Colonic mucosa (tissue), 4 donors: ENCODE data around the gene MAPK10. TPM values are rescaled to one million over a fixed set of nuclear protein-coding genes. Genes with fewer than 3 reads are reported as not detected.

Source experiments
- DNase-seq: peaks from one replicate; pipeline ENCODE4 v3.0.0-alpha.2; 2020
- H3K27ac ChIP-seq: fragments of 200-600 bp; one replicate; pipeline ENCODE4 v1.8.0; 2021
- H3K27me3 ChIP-seq: fragments of 200-600 bp; one replicate; pipeline ENCODE4 v1.8.0; 2021
- H3K36me3 ChIP-seq: fragments of 200-600 bp; one replicate; pipeline ENCODE4 v1.8.0; 2021
- H3K4me1 ChIP-seq: fragments of 200-600 bp; one replicate; pipeline ENCODE4 v1.8.0; 2021; ENCODE audit warnings: mild to moderate bottlenecking
- H3K4me3 ChIP-seq: fragments of 200-600 bp; one replicate; pipeline ENCODE4 v1.8.0; 2021
- H3K9ac ChIP-seq, 2 donors: one replicate each; pipeline ENCODE4 v1.7.0; 2013; ENCODE audit warnings: control low read depth in 2 of 2, low read depth in 2 of 2, low read length in 2 of 2
- H3K9me3 ChIP-seq: fragments of 200-600 bp; one replicate; pipeline ENCODE4 v1.8.0; 2021
- intact Hi-C: fragments of 100-400 bp; cut with DNase I; formaldehyde crosslinking; loops from one replicate; pipeline ENCODE4 v1.14.1; 2022
- total RNA-seq, 2 donors: library from RNA; stranded (reverse); fragmentation: NEBNext Ultra II Directional in 1 of 2; extraction: Animal tissue kit (Norgen Biotek cat#: 25700) in 1 of 2; gene quantifications; one replicate each; pipeline ENCODE4 v1.2.1, GENCODE V29; 2021
- TF ChIP-seq, protein P1 (sequence below): fragments of 200-600 bp; IDR thresholded peaks from one replicate; pipeline ENCODE4 v1.8.0; 2022; ENCODE audit warnings: antibody characterized with exemption, mild to moderate bottlenecking
- donor health status: healthy.
- donor health status: DM: no; HTN: no; CAD: no.
- donor health status: DM: no; HTN: no; CAD: no.

MAPK10 gene
- total RNA-seq, 2 donors from 2014 or later, result 2.6 to 4.4 TPM

DNA sequence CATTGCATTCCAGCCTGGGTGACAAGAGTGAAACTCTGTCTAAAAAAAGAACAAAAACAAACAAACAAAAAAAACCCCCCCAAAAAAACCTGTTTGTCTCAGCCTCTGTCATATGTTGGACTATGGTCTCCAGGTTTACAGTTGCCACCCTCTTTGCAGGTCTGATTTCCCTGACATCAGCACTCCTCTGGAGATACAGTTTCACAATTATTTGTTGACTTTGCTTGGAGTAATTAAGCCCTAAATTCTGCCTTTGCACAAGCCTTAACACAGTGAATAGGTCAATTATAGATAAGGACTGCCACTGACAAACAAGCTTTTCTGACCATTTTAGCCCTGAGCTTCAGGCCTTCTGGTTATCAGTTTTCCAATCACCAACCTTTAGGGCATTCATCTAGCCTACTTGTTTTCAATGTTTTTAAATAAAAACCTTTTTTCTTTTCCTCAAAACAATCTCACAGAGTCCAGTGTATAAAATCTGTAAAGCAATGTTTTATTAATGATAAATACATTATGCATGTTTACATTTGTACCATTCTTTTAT, 20.4 kb upstream of the MAPK10 start:
- no peak overlapping the region for H3K27ac ChIP-seq
- H3K4me3 ChIP-seq, result no peak overlapping the region
- H3K27me3 ChIP-seq, result no peaks in the 10 kb centered on the region
- TF ChIP-seq, protein P1, sequence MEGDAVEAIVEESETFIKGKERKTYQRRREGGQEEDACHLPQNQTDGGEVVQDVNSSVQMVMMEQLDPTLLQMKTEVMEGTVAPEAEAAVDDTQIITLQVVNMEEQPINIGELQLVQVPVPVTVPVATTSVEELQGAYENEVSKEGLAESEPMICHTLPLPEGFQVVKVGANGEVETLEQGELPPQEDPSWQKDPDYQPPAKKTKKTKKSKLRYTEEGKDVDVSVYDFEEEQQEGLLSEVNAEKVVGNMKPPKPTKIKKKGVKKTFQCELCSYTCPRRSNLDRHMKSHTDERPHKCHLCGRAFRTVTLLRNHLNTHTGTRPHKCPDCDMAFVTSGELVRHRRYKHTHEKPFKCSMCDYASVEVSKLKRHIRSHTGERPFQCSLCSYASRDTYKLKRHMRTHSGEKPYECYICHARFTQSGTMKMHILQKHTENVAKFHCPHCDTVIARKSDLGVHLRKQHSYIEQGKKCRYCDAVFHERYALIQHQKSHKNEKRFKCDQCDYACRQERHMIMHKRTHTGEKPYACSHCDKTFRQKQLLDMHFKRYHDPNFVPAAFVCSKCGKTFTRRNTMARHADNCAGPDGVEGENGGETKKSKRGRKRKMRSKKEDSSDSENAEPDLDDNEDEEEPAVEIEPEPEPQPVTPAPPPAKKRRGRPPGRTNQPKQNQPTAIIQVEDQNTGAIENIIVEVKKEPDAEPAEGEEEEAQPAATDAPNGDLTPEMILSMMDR, result no peak
- intact Hi-C loops, result no loop called here
- no peak overlapping the region for H3K9ac ChIP-seq
- H3K36me3 ChIP-seq, result no peaks in the 10 kb centered on the region
- no peak for DNase-seq
- no peaks in the 10 kb centered on the region for H3K9me3 ChIP-seq
- H3K4me1 ChIP-seq, result no peaks in the 10 kb centered on the region

DNA sequence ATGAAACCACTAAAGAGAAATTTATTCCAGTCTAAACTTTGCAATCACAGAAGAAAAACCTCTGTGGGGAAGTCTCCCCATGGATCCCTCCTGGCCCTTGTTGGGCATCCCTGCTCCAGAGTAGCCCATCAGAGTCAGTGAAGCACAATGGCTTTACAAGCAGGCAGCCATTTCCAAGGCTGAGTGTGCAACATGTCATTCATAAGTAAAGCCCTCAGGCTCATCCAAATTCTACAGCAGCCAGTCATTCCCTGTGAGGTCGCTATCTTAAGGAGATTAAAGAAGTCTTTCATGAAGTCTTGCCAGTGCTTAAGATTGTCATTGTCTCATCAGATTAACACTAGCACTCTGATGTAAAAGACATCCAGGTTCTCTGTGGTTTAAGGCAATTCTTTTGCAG, 17.0 kb upstream of the MAPK10 start:
- intact Hi-C loops, result no loop called here
- H3K4me1 ChIP-seq, result no peaks in the 10 kb centered on the region
- H3K27me3 ChIP-seq, result no peaks in the 10 kb centered on the region

DNA sequence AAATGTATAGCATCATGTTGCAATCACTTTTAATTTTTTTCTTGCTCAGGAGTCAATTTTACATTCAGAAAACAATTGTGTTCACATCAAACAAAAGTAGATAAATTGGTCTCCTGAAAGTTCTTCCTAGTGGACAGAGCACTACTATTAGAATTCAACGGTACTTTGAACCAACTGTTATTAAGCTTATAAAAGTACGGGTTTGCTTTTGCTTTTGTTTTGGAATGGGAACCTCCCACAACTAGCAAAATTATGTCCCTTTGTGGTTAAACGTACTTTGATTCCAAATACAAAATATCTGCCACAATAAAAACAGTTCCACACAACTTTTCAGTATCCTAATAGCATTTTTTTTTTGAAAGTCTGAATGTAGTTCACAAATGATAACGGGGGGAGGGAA, 8.6 kb upstream of the MAPK10 start:
- intact Hi-C loops, result no loop called here
- TF ChIP-seq, protein P1, result no peak
- Histone ChIP-seq H3K9ac (no peak overlapping the region), H3K4me3 (no peak overlapping the region), H3K9me3 (no peaks in the 10 kb centered on the region), H3K27me3 (no peaks in the 10 kb centered on the region), H3K27ac (no peak overlapping the region), H3K36me3 (no peaks in the 10 kb centered on the region), H3K4me1 (no peaks in the 10 kb centered on the region)
- no peak for DNase-seq

More for the DNA sequence above, 17.0 kb upstream of the MAPK10 start:
- DNase-seq, result no peak
- H3K9me3 ChIP-seq, result no peaks in the 10 kb centered on the region
- TF ChIP-seq, protein P1, result no peak
- no peak overlapping the region for H3K9ac ChIP-seq
- no peak overlapping the region for H3K4me3 ChIP-seq
- no peaks in the 10 kb centered on the region for H3K36me3 ChIP-seq
- H3K27ac ChIP-seq, result no peak overlapping the region

DNA sequence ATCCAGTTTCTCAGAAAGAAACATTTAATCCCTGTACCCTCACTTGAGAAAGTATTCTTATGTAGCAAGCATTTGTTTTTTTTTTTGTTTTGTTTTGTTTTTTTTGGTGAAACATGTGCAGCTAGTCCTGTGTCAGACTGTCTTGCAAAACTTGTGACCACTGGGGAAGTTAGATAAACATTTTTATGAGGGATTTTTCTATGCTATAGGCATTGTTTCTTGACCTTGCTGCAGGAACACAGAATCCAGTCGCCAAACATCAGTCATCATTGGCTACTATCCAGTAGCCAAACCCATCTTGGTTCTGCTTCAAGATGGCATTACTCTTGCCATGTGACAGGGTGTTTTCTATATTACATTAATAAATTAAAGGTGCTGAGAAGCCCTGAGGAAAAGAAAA, 7.7 kb upstream of the MAPK10 start:
- H3K9me3 ChIP-seq, result no peaks in the 10 kb centered on the region
- DNase-seq, result no peak
- H3K9ac ChIP-seq, result no peak overlapping the region
- H3K27me3 ChIP-seq, result no peaks in the 10 kb centered on the region
- no peaks in the 10 kb centered on the region for H3K36me3 ChIP-seq
- no peaks in the 10 kb centered on the region for H3K4me1 ChIP-seq
- intact Hi-C loops, result no loop called here
- no peak overlapping the region for H3K4me3 ChIP-seq
- no peak overlapping the region for H3K27ac ChIP-seq
- TF ChIP-seq, protein P1, result no peak

DNA sequence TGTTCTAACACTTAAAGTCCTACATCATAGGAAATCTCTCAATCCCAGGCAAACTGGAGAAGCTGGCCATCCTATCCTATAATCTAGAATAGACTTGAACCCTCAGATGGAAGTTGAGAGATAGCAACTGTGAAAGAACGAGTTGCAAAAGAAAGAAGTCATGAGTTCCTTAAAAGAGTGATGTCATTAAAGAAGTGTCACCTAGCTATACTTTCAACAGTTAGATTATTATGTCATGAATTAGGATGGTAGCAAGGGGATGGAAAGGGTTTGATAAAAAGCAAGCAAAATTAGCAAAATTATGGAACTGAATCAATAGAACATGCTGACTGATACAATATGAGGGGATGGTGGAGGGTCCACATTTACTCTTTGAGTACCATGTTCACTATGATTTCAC, 7.1 kb upstream of the MAPK10 start:
- no peak for DNase-seq
- Histone ChIP-seq H3K4me3 (no peak overlapping the region), H3K27ac (no peak overlapping the region), H3K9me3 (no peaks in the 10 kb centered on the region), H3K4me1 (no peaks in the 10 kb centered on the region), H3K36me3 (no peaks in the 10 kb centered on the region), H3K9ac (no peak overlapping the region), H3K27me3 (no peaks in the 10 kb centered on the region)
- intact Hi-C loops, result no loop called here
- TF ChIP-seq, protein P1, result no peak
